HG03558 (cell line): ENCODE results near the gene CBX1.

Experiments used
- ATAC-seq: cut with Tn5 transposase; IDR thresholded peaks from one replicate; pipeline ENCODE4 v1.9.1; 2021; ENCODE audit warnings: moderate number of reproducible peaks; ENCODE audit not compliant: unreplicated experiment; ENCODE audit errors: extremely low read depth

Gene CBX1

GRCh38 chr17:48031966-48032365 lies 69.3 kb downstream of the CBX1 start:
- no peak for ATAC-seq

- no peak for ATAC-seq
These were observed 70.7 kb downstream of the CBX1 start for GRCh38 chr17:48030531-48030930.

- ATAC-seq = no peak
These were observed 72.5 kb downstream of the CBX1 start for GRCh38 chr17:48028736-48029135.

GRCh38 chr17:48027322-48027981 lies 73.8 kb downstream of the CBX1 start:
- ATAC-seq = no peak

- ATAC-seq = no peak
These were observed 74.6 kb downstream of the CBX1 start for GRCh38 chr17:48026502-48027321.

- no peak for ATAC-seq
These were observed 75.3 kb downstream of the CBX1 start for GRCh38 chr17:48025904-48026501.

- ATAC-seq = peak; percentile 31
These were observed 76.0 kb downstream of the CBX1 start for GRCh38 chr17:48025040-48025903.

GRCh38 chr17:48024149-48025039 lies 76.9 kb downstream of the CBX1 start:
- ATAC-seq = no peak

GRCh38 chr17:48023400-48024148 lies 77.7 kb downstream of the CBX1 start:
- ATAC-seq = no peak

- no peak for ATAC-seq
These were observed 78.4 kb downstream of the CBX1 start for GRCh38 chr17:48022901-48023300.

GRCh38 chr17:48021934-48022333 lies 79.3 kb downstream of the CBX1 start:
- no peak for ATAC-seq
